Measurements from ENCODE around the gene AKAP6.

AKAP6 gene

DNA sequence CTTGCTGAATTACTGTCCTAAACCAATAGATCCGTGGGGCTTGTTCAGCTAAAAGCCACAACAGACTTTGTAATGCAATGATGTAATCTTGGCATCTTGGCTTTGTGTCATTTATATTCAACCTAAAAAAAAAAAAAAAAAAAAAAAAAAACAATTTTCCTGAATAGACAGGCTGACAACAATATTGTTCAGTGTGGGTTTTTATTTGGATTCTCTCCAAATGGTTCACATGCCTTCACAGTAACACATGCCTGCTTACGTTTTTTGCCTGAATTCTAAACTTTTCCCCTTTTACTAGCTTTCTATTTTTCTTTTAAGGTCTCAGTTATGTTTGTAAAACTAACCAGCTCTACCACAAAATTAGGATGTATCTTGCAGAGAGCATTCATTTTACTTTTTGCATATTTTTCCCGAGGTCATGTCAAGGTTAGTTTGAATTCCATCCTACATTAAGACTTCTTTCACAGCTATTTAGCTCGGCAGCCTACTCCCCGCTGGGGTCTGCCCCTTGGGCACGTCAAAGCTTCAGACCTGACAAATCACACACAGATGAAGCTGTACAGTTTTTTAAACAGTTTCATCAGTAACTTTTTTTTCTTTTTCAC lies 395.9 kb downstream of the AKAP6 start:
- DNase-seq, result peak; percentile 93

DNA sequence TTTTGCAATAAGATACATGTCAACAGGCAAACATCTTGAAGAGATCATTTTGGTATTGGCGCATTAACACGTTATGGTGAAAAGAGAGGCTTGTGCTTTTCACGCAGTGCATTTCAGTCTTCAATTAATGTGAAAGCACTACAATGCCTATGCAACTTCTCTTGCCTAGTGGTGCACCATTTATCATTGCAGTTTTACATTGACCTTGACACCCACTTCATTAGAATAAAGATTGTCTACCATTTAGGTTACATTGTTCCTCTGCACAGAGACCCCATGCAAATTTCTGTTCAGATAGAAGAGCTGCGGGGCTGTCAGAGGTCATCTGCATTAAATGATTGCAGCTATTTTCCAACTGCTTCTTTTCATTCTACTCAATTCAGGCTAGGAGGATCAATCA lies 397.4 kb downstream of the AKAP6 start:
- DNase-seq, result no peak

DNA sequence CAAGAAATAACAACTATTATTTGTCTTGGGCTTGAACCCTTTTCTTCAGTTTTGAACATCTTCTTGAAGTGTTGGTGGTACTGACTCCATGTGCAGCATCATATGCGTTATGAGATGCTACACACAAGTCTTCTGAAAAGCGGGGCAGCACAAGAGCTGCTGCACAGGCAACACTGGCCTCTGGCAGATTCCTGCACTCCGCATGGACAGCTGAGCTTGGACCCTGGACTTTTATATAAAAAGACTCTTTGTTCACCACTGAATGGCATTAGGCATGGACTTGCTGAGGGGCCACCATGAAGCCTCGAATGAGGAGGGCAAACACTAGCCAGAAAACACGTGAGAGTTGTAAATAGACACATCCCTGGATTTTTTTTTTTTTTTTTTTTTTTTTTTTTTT lies 398.7 kb downstream of the AKAP6 start:
- no peak for DNase-seq

DNA sequence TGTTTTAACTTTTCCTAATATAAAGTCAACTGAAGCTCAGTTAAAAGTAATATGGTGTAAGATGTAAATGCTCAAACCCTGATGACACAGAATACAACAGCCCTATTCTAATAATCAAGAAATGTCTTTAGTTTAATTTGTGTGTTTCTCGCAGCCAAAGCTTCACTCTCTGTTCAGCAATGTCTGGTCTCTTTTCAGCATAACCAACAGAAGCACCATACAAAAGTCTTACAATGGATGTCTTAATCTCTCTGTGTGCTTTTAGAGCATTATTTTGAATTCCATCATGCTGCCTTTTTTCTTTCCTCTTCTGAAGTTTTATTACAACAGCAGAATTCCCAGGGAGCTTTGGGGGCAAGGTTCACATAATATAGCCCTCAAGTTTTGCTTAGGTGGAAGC lies 399.4 kb downstream of the AKAP6 start:
- DNase-seq, result no peak

DNA sequence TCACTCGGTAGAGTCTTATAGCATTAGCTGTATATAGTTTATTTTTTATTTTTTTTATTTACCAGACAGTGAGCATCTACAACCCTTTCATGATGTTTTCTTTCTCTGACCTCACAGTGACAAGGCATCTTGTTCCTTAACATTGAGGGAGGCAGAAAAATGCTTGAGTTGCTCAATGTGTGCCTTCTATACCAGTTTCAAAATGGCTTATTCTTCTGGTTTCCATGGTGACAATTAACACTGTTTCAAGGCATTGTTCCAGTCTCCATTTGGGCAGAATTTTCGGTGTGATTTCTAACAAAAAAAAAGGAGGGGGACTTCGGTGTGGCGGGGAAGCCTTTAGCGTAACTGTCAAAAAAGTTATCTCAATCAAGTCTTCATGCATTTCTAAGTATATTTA lies 399.9 kb downstream of the AKAP6 start:
- DNase-seq, result no peak

DNA sequence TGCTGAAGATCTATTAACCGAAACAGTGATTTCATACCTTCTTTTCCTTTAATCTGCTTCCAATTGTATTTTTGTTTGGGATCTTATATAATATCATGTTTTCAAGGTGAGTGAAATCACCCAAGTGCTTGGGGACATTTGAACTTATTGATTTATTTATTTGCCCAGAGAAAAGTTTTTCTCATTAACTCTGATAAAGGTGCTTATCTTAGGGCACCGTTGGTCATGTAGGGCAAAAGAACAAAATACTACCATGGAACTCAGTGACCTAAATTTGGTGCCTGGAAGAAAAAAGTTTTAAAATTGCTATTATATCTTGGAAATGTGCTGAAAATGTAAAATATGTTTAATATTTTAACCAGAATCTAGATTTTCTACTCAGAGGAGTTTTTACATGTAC lies 402.2 kb downstream of the AKAP6 start:
- no peak for DNase-seq

DNA sequence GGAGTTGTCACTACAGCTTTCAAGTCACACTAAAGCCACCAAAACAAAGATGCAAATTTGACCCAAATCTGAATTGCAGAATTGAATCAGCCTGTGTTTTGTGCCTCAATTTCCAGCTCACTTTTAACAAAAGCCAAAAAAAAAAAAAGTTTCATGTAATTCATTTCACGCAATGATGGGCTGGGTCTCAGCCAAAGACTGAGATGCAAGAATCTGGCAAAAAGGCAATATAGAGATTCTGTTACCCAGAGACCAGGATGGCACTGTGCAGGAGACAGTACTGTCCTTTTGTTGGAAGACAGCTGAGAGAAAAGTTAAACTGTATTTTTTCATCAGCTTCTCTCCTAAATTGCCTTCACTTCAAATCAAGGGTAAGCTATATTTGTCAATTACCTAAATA lies 403.9 kb downstream of the AKAP6 start:
- no peak for DNase-seq

DNA sequence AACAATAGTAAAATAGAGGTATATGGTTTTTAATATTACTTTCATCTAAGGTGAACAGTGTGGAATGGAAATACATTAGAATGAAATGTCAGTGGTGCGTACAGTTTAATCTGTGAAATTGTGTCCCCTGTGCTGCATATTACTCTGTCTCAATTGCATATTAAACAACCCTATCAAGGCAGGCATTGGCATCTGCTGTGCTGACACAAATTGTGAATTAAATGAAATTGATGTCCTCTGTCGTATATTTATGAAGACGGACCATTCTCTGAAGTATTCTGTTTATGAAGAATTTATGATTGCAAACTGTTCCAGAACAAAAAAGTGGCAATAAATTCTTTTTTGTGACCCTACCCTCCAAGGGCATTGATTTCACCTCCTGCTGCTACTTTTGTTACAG lies 405.2 kb downstream of the AKAP6 start:
- DNase-seq, result no peak

DNA sequence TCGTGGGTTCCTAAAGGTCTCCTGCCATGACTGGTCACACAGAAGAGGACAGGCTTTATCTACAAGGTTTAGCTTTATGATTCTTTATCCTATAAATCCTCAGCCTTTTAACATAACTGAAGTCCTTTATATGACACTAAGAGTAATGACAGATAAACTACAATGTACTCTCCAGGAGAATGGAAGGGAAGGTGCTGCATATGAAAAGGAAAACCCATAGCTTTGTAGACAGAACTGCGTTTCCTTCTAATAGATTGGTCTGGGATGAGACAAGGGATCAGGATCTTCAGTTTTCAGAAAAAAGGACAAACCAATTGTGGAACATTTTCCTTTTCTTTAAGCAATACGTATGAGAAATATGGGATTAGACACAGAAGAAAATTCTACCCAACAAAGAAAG lies 408.5 kb downstream of the AKAP6 start:
- no peak for DNase-seq

DNA sequence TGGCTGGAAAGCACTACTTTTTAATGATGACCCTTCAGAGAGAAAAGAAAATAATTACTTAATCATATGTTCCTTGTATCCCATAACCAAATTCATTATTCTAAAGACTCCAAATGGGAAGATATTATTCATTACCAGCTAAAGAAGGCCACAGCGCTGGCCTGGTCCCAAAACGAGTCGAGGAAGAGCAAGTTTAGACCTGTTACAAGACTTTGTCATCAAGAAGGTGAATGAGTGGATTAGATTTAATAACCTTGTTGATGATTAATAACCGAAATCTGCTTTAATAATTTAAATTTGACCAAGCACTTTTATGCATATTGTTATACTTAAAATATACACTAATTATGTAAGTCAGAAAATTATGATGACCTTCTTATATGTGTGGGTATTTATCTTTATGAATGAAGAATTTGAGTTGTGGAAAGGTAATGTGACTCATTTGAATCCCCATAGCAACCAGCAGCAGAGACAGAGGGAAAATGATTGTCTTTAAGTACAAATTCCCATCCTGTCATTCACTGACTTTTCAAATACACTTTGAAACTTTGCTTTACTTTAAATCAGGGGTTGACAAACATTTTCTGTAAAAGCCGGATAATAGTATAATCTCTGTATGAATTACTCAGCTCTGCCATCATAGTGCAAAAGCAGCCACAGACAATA lies 409.2 kb downstream of the AKAP6 start:
- DNase-seq, result no peak

DNA sequence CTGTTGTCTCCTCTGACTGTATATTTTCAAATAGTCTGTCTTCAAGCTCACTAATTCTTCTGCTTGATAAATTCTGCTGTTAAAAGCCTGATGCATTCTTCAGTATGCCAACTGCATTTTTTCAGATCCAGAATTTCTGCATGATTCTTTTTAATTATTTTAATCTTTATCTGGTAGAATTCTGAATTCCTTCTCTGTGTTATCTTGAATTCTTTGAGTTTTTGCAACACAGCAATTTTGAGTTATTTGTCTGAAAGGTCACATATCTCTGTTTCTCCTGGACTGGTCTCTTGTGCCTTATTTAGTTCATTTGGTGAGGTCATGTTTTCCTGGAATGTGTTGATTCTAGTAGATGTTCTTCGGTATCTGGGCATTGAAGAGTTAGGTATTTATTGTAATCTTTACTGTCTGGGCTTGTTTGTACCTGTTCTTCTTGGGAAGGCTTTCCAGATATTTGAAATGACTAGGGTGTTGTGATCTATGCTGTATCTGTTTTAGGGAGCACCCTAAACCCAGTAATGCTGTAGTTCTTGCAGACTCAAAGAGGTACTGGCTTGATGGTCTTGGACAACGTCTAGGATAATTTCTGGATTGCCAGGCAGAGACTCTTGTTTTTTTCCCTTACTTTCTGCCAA lies 415.8 kb downstream of the AKAP6 start:
- no peak for DNase-seq

DNA sequence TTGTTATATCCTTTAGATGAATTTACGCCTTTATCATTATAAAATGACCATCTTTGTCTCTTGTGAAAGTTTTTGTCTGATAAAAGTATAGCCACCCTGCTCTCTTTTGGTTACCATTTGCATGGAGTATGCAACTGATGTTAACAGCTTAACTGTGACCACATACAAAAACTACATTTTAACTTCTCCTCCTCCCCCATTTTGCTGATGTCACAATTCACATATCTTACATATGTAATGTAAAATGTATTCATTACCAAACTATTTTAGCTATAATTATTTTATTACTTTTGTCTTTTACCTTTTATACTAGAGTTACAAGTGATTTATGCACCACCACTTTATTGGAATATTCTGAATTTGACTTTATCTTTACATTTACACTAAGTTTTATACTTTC lies 425.1 kb downstream of the AKAP6 start:
- DNase-seq, result no peak

DNA sequence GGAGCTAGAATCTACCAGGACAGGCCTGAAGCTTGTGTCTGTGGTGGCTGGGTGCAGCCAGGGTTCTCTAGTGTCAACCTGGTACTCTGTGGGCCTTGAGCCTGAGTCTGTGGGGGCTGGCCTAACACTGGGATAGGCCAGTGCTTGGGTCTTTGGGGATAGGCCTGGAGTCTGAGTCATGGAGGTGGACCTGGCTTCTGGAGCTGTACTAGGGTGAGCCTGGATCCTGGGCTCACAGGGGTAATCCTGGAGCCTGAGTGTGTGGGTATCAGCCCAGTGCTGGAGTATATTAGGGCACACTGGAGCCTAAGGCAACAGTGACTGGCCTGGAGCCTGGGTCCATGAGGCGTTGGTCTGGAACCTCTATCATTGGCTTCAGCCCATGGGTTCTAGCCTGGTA lies 427.1 kb downstream of the AKAP6 start:
- DNase-seq, result no peak

DNA sequence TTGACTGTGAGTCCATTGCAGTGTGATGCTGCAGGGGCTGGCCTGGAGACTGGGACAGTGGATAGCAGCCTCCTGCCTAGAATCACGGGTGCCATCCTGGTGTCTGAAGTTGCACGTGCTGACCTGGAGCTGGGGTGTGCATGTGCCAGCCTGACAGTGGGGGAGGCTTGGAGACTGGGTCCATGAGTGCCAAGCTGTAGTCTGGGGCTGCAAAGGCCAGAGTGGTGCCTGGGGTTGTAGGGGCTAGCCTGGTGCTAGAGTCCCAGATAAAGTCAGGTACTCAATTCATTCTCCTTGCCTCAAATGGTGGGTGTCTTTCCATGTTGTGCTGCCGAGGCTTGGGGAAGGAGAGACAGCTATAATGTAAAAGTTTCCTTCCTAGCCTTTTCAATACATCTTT lies 427.7 kb downstream of the AKAP6 start:
- no peak for DNase-seq

DNA sequence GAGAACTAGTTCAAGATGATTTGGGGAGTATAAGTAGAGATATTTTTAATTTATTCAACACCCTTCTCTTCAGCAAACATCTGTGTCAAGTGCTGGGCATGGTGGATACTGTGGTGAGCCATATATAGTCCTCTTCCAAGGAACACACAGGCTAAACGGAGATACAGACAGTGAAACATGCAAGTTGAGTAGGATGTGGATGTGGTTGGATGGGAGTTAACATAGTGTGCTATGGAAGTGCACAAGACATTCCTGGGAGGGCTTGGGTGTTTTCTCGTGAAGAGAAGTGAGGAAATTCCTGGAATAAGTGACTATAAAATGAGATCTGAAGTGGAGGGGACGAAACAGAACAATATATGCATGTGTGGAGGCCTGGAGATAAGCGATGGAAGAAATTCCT lies 428.5 kb downstream of the AKAP6 start:
- DNase-seq, result peak; percentile 16

DNA sequence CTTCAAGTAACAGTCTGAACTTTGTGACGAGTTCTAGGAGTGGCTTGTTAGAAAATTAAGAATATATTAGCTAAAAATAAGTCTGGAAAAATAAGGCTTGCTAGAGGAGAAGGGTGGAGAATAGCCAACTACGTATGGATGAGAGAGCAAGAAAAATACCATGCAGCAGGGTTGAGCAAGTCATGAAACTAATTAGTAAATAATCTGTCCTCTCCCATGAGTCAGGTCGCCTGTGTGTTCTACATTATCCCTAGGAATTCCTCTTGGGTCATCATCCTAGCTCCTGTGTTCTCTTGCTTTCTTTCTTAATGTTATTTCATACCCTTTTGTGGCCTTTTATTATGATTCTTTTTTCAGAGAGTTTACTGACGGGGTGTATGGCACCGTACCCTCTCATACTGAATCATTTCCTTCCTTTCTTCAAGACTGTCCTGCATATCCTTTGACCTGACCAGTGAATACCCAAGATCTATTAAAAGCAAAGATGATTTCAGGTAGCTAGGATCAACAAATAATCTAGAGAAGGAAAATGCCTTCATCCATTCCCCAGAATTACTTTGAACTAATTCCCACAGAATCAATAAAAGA lies 432.4 kb downstream of the AKAP6 start:
- peak; percentile 75 for DNase-seq

DNA sequence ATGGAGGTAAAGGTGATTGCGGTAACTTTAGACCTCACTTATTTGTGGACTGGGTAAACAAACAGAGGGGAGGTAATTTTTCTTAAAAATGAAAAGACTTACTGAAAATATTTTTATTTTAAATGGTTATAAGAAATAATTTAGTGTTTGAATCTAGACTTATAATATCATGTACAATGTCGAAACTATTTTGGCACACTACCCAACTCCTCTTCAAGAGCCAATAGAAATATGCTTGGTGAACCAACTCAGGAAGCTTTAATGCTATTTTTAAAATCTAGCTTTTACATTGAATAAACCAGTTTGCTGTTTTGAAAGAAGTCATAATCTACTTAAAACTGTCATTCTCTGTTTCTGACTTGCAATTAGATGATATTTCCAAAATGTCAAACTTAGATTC lies 433.8 kb downstream of the AKAP6 start:
- DNase-seq, result peak; percentile 52

DNA sequence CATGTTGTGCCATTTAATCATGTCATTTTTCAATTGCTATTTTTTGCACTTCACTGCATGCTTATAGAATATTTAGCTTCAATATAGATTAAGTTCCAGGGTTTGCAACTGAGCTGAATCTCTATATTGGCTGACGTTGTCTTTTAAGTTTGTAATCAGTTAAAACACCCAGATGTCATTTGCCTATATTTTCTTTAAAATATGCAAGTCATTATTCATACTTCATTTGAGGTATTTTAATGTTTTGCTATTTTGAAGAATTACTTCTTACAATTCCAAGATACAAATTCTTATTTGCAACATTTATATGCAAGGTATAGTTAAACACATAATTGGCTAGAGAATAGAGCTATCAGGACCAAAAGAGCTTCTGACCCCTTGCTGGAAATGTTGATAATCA lies 434.6 kb downstream of the AKAP6 start:
- DNase-seq, result no peak

DNA sequence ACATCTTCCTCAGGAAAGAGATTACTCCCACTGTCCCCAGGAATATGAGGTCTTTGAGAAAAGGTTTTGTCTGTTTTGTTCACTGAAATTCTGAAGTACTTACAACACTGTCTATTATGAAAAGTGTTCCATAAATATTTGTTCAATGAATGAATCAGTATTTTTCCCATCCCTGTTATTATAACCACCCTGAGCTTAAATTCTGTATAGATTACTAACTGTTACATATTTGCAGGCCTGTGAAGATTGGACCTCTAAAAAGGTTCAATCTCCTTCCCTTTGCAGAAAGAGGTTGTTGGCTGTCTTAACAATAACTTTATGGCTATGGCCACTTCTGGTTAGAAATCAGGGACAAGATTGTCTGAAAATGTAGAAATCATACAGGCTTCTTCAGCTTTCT lies 435.0 kb downstream of the AKAP6 start:
- peak; percentile 64 for DNase-seq

DNA sequence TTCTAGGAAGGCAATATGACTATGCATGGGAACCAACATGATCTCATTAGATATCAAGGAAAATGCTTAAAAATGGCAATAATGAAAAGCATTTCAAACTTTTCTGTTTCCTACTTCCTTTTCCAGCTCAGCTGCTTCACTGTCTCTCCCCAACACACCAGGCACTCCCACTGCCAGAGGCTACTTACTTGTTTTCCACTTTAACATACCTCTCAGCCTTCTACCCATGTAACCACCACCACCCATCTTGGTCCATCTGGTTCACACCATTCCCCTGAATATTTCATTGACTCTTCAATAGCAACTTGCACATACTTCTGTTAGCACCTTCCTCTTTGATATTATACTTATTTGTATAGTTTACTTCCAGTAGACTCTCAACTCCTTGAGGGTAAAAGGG lies 441.3 kb downstream of the AKAP6 start:
- no peak for DNase-seq

DNA sequence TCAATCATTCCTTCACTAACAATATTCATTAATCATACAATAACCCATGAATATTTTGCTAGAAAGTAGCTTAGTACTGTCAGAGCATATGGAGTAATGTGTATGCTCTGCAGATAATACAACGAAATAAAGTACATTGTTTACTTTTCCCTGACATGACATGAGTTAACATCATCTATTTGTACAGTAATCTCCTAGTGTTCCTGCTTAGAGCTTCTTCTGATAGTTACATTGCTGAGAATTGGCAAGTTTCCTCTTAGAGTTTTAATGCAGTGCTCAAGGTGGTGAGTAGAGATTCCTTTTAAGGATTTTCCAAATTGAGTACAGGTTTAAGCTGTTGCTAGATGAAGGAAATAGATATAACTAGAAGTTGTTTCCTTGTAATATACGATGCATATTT lies 445.1 kb downstream of the AKAP6 start:
- no peak for DNase-seq

DNA sequence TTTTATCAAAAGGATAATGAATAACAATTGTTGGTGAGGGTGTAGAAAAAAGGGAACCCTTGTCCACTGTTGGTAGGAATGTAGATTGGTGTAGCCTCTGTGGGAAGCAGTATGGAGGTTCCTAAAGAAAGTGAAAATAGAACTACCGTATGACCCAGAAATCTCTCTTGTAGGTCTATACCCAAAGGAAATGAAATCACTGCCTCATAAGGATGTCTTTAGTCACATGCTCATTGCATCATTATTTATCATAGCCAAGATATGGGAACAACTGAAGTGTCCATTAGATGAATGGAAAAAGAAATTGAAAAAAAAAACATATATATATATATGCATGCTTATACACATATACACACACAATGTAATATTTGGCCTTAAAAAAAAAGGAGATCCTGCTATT lies 450.7 kb downstream of the AKAP6 start:
- peak; percentile 22 for DNase-seq

DNA sequence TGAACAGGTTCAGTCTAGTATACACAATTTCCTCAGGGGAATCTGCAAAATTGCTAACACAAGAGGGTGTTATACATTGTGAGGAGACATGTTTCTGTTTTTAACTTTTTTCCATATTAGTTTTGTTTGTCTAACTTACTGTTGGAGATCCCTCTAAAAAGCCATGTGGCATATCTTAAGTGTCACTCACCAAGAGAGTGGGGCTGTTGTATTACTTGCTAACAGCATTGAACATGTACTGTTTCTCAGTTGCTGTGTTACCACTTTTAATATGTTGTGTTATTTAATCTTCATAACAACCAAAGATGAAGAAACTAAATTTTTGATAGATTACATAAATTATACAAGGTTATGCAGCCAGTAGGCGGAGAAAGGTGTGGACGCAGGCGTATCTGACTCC lies 455.3 kb downstream of the AKAP6 start:
- DNase-seq, result no peak

DNA sequence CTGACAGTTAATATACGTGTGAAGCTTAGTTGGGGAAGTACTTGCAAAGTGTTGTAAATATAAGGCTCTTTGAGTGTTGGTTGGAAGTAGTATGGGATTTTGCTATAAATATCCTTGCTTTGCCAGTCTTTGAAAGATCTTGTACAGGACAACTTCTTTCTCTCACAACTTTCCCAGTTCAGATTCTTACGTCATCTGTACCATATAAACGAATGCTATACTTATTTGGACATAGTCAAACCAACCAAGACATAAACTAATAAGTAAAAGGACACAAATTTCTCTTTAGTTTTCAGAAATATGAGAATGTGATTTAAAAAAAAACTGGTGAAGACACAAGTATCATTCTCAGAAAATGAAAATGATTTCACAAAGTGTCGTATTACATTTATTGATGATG lies 456.5 kb downstream of the AKAP6 start:
- DNase-seq, result no peak
